B cell (primary cell): ENCODE data around the gene ZNF524. TPM values are rescaled to one million over a fixed set of nuclear protein-coding genes. Genes with fewer than 3 reads are reported as not detected.
A peak's percentile ranks its signal among the peaks of the same experiment; 100 is the strongest.

ENCODE experiments used
- ATAC-seq: fragments of 200-7000 bp; cut with Tn5 transposase; one replicate; pipeline ENCODE4 v1.10.0; 2021; ENCODE audit warnings: low read depth, mild to moderate bottlenecking, moderate number of reproducible peaks, moderate library complexity
- CTCF ChIA-PET: fragments of 350-600 bp; sonication (Branson Sonifier 250); formaldehyde crosslinking; loops from one replicate; lab custom pipeline; 2021; ENCODE audit warnings: antibody characterized with exemption, inconsistent platforms; lab: Charles Lee
- POLR2A ChIA-PET: fragments of 350-600 bp; sonication (Branson Sonifier 250); formaldehyde crosslinking; loops from one replicate; lab custom pipeline; 2021; ENCODE audit warnings: antibody characterized with exemption; lab: Charles Lee
- DNase-seq: peaks from one replicate; pipeline ENCODE4 v3.0.0; 2013
- H2AFZ ChIP-seq: 2 replicates; pipeline ENCODE4 v1.6.1; 2012; ENCODE audit warnings: mild to moderate bottlenecking, low read depth, low read length; ENCODE audit not compliant: insufficient read depth, poor library complexity, severe bottlenecking
- H3K27ac ChIP-seq, 2 donors: 1 replicate in 1 of 2; 2 replicates in 1 of 2; pipeline ENCODE4 v1.5.1; 2012 to 2013; ENCODE audit warnings: low read length in 2 of 2, mild to moderate bottlenecking in 2 of 2, moderate library complexity in 1 of 2
- H3K27me3 ChIP-seq, 4 experiments: fragments of 200-600 bp in 1 of 4; sonication (generic) in 1 of 4; replicated peaks in 1 of 4; 1 replicate in 2 of 4; 2 replicates in 2 of 4; pipeline versions ENCODE4 v1.6.1 to v1.7.0; 2013 to 2016; ENCODE audit warnings: low read length in 3 of 4, mild to moderate bottlenecking in 2 of 4, mixed read lengths in 1 of 4, moderate library complexity in 1 of 4; ENCODE audit not compliant: insufficient read depth in 4 of 4, control insufficient read depth in 3 of 4; ENCODE audit errors: control extremely low read depth in 1 of 4
- H3K36me3 ChIP-seq, 2 experiments: replicated peaks in 1 of 2; 1 replicate in 1 of 2; 2 replicates in 1 of 2; pipeline versions ENCODE4 v1.6.1 to v1.7.1; 2013; ENCODE audit warnings: low read length in 1 of 2; ENCODE audit not compliant: insufficient read depth in 2 of 2, control insufficient read depth in 1 of 2; ENCODE audit errors: control extremely low read depth in 1 of 2, extremely low read depth in 1 of 2
- H3K4me1 ChIP-seq, 2 donors: fragments of 200-600 bp in 1 of 2; sonication (generic) in 1 of 2; 1 replicate in 1 of 2; 2 replicates in 1 of 2; pipeline versions ENCODE4 v1.5.1 to v1.6.1; 2013 to 2017; ENCODE audit warnings: low read length in 2 of 2; ENCODE audit not compliant: control insufficient read depth in 2 of 2, insufficient read depth in 2 of 2
- H3K4me2 ChIP-seq: replicated peaks from 2 replicates; pipeline ENCODE3; 2012; ENCODE audit warnings: mild to moderate bottlenecking, low read depth, low read length; ENCODE audit not compliant: poor library complexity, severe bottlenecking
- H3K4me3 ChIP-seq, 5 experiments: fragments of 200-600 bp in 1 of 5; sonication (generic) in 1 of 5; 1 replicate in 3 of 5; 2 replicates in 2 of 5; pipeline versions ENCODE4 v1.5.1 to v1.7.0; 2011 to 2016; ENCODE audit warnings: low read length in 4 of 5, mild to moderate bottlenecking in 4 of 5, low read depth in 2 of 5, control low read depth in 1 of 5, moderate library complexity in 1 of 5; ENCODE audit not compliant: insufficient read depth in 1 of 5; ENCODE audit errors: control extremely low read depth in 1 of 5, extremely low read depth in 1 of 5
- H3K79me2 ChIP-seq: fragments of 200-600 bp; sonication (generic); one replicate; pipeline ENCODE4 v1.6.0; 2016; ENCODE audit warnings: low read length; ENCODE audit not compliant: control insufficient read depth, insufficient read depth
- H3K9ac ChIP-seq: fragments of 200-600 bp; sonication (generic); 2 replicates; pipeline ENCODE4 v1.6.1; 2017; ENCODE audit warnings: mild to moderate bottlenecking, low read length, moderate library complexity
- H3K9me3 ChIP-seq, 3 donors: one replicate each; pipeline versions ENCODE4 v1.6.1 to v1.7.1; 2013; ENCODE audit warnings: low read length in 2 of 3; ENCODE audit not compliant: control insufficient read depth in 2 of 3, insufficient read depth in 1 of 3; ENCODE audit errors: control extremely low read depth in 1 of 3
- H4K20me1 ChIP-seq: 2 replicates; pipeline ENCODE4 v1.6.0; 2012; ENCODE audit warnings: mild to moderate bottlenecking, low read length; ENCODE audit not compliant: insufficient read depth, control insufficient read depth, poor library complexity, severe bottlenecking
- H3K27ac Mint-ChIP-seq: one replicate; pipeline ENCODE4 v1.8.0; 2021; ENCODE audit warnings: mixed read lengths
- H3K27me3 Mint-ChIP-seq: one replicate; pipeline ENCODE4 v1.8.0; 2021; ENCODE audit warnings: mixed read lengths
- H3K4me1 Mint-ChIP-seq: one replicate; pipeline ENCODE4 v1.8.0; 2021; ENCODE audit warnings: mixed read lengths
- H3K4me3 Mint-ChIP-seq: one replicate; pipeline ENCODE4 v1.8.0; 2021; ENCODE audit warnings: mixed read lengths
- H3K9me3 Mint-ChIP-seq: one replicate; pipeline ENCODE4 v1.8.0; 2022; ENCODE audit warnings: mixed read lengths; ENCODE audit not compliant: insufficient read depth
- CTCF ChIP-seq: fragments of 200-600 bp; IDR thresholded peaks from one replicate; pipeline ENCODE4 v1.8.0; 2022; ENCODE audit warnings: antibody characterized with exemption, mild to moderate bottlenecking
- EZH2 ChIP-seq: IDR thresholded peaks from 2 replicates; pipeline ENCODE4 v1.6.1; 2012; ENCODE audit warnings: borderline replicate concordance, low read depth, mild to moderate bottlenecking, moderate library complexity, low read length; ENCODE audit not compliant: insufficient read depth, poor library complexity, severe bottlenecking
- WGBS: methylation state at CpG from one replicate; pipeline ENCODE4 v1.1.5; 2013; ENCODE audit warnings: missing lambda C conversion rate; ENCODE audit not compliant: insufficient coverage; 5-methylcytosine and 5-hydroxymethylcytosine counted together
- intact Hi-C: fragments of 100-400 bp; cut with micrococcal nuclease; formaldehyde crosslinking; loops from one replicate; pipeline ENCODE4 v1.10.0; 2022
- polyA plus RNA-seq: library from polyadenylated mRNA; depleted of rRNA; stranded (reverse); fragments of >200 nt; gene quantifications from 2 replicates; pipeline ENCODE4 v1.2.3, GENCODE V29; 2012
- total RNA-seq, 2 donors: library from RNA; stranded (reverse); fragments of 120-200 nt in 1 of 2; gene quantifications; 1 replicate in 1 of 2; 2 replicates in 1 of 2; pipeline versions ENCODE4 v1.2.3 to v1.2.4, GENCODE V29; 2013 to 2022

ZNF524 gene
- total and polyA plus RNA-seq, 2 donors (not counting 1 experiment from before 2014, with no cell fraction given), result 23.8 to 27.4 TPM

GRCh38 chr19:55643003-55643886 is 43.2 kb downstream of the ZNF524 start, which contains the start of gene ZNF581:
Gene ZNF581 (plus strand): TSS chr19:55643649. CDS start chr19:55644572, 923 bp downstream.
- CTCF ChIA-PET, result interaction anchor here (0.8 to 7.2 kb wide), 6 partner anchors 8 to 39 kb away, joined by 3 to 131 read pairs (median 6); partner anchors contain the start of gene U2AF2

More at GRCh38 chr19:55643003-55643886, 43.2 kb downstream of the ZNF524 start, which contains the start of gene ZNF581:
- H2AFZ ChIP-seq, result peak within 1 kb of the TSS; percentile 53
- peak within 1 kb of the TSS; percentile 88 for H3K4me3 Mint-ChIP-seq
- no peak for TF ChIP-seq CTCF
- no peak for TF ChIP-seq EZH2
- peak; percentile 90 for DNase-seq
- peaks cover 31% of the 10 kb centered on the region for H3K79me2 ChIP-seq
- peak; percentile 36 for ATAC-seq
- H3K9ac ChIP-seq, result peak within 1 kb of the TSS; percentile 77
- WGBS, result under 1% methylated on average over 29 of the region's 56 CpGs
- peak within 1 kb of the TSS; percentile 98 for H3K27ac Mint-ChIP-seq
- peak within 1 kb of the TSS; percentile 79 to 82 for H3K27ac ChIP-seq
- no peaks in the 10 kb centered on the region for H3K27me3 ChIP-seq
- peaks cover 32 to 69% of the 10 kb centered on the region in 2 donors for H3K4me1 ChIP-seq
- peaks cover 0 to 13% of the 10 kb centered on the region in 2 experiments for H3K36me3 ChIP-seq
- H3K9me3 Mint-ChIP-seq, result no peaks in the 10 kb centered on the region
- peaks cover 61% of the 10 kb centered on the region for H3K4me1 Mint-ChIP-seq
- H3K4me2 ChIP-seq, result peak within 1 kb of the TSS; percentile 96
- POLR2A ChIA-PET, result interaction anchor here (0.6 to 1.9 kb wide), 12 partner anchors 7 to 385 kb away, joined by 3 to 17 read pairs (median 4); partner anchors contain the start of genes FIZ1, PPP6R1, U2AF2 and ZNF524
- H3K27me3 Mint-ChIP-seq, result no peaks in the 10 kb centered on the region
- peaks cover 21% of the 10 kb centered on the region for H4K20me1 ChIP-seq
- intact Hi-C loops, result loop anchor here (1.0 to 5.0 kb wide), 5 partner anchors 8 to 236 kb away; partner anchors contain the start of genes EPN1, UBE2S and ZNF865
- H3K4me3 ChIP-seq, result peak within 1 kb of the TSS; percentile 59 to 85 (median 78)
- H3K9me3 ChIP-seq, result peaks cover 0 to 11% (median 0%) of the 10 kb centered on the region in 3 donors
